GM21528 (cell line): ENCODE data around the gene PTTG2.
"Not testable (repeated sequence)": the region's sequence is repeated elsewhere in the genome, so short reads cannot be mapped to it uniquely, and the experiment has no call there.

Source experiments
- ATAC-seq: cut with Tn5 transposase; IDR thresholded peaks from one replicate; pipeline ENCODE4 v1.9.1; 2021; ENCODE audit warnings: mild to moderate bottlenecking, moderate library complexity; ENCODE audit not compliant: unreplicated experiment, low FRiP score

Gene PTTG2

GRCh38 chr4:37960098-37960497 is at the start of gene PTTG2:
PTTG2 (plus strand) TSS chr4:37960398; CDS start chr4:37960435, 37 bp downstream.
- ATAC-seq: no peak

- ATAC-seq: no peak
Observed at GRCh38 chr4:37914539-37914938, 45.7 kb upstream of the PTTG2 start.

DNA sequence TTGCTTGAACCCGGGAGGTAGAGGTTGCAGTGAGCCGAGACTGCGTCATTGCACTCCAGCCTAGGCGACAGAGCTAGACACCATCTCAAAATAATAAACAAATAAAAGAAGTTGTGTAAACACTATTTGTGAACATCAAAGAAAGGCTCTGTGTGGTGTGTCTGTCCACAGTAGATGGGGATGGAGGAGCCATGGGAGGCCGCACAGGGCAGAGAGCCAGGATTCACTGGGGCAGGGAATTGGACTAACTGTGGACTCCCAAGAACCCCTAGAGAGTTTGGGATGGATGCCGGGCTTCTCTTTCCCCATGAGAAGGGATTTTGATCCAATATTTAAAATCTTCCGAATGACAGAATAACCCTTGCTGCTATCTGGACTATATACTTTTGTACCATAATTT is 42.8 kb upstream of the PTTG2 start:
- ATAC-seq: no peak

DNA sequence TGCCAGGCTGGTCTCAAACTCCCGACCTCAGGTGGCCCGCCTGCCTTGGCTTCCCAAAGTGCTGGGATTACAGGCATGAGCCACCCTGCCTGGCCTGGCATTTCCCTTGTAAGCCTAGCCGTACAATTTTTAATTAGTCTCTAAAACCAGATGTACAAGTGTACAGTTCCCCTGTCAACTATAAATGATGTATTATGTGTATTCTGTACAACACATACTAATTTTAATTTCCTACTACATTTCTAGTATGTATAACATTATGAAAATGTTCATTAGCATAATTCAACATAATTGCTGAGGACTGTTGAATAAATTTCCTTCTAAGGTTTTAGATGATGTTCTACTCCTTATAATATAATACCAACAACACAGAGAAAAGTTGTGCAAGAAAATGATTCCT is 41.5 kb upstream of the PTTG2 start:
- ATAC-seq: no peak

DNA sequence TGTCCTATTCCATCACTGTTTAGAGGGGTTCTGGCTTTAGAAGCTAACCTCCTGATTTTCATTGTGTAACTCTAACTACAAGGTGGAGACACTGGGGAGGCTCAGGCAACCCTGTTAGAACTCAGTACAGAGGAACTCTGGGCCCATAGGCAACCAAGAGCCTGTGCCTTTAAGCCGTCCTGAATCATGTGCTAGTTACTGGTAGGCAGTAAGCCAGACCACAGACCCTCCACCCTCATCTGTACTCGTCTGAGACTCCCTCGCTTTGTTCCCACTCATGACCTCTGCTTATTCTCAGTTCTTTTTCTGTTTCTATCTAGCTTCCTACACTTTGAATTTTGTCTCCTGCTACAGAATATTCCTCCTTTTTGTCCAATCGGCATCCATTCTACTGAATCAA is 37.9 kb upstream of the PTTG2 start:
- no peak for ATAC-seq

DNA sequence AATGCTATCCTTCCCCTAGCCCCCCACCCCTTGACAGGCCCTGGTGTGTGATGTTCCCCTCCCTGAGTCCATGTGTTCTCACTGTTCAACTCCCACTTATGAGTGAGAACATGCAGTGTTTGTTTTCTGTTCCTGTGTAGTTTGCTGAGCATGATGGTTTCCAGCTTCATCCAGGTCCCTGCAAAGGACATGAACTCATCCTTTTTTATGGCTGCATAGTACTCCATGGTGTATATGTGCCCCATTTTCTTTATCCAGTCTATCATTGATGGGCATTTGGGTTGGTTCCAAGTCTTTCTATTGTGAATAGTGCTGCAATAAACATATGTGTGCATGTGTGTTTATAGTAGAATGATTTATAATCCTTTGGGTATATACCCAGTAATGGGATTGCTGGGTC is 37.1 kb upstream of the PTTG2 start:
- not testable (repeated sequence) for ATAC-seq

- ATAC-seq: no peak
Observed at GRCh38 chr4:37924946-37925345, 35.3 kb upstream of the PTTG2 start.

GRCh38 chr4:37927434-37927833 is 32.8 kb upstream of the PTTG2 start:
- no peak for ATAC-seq

DNA sequence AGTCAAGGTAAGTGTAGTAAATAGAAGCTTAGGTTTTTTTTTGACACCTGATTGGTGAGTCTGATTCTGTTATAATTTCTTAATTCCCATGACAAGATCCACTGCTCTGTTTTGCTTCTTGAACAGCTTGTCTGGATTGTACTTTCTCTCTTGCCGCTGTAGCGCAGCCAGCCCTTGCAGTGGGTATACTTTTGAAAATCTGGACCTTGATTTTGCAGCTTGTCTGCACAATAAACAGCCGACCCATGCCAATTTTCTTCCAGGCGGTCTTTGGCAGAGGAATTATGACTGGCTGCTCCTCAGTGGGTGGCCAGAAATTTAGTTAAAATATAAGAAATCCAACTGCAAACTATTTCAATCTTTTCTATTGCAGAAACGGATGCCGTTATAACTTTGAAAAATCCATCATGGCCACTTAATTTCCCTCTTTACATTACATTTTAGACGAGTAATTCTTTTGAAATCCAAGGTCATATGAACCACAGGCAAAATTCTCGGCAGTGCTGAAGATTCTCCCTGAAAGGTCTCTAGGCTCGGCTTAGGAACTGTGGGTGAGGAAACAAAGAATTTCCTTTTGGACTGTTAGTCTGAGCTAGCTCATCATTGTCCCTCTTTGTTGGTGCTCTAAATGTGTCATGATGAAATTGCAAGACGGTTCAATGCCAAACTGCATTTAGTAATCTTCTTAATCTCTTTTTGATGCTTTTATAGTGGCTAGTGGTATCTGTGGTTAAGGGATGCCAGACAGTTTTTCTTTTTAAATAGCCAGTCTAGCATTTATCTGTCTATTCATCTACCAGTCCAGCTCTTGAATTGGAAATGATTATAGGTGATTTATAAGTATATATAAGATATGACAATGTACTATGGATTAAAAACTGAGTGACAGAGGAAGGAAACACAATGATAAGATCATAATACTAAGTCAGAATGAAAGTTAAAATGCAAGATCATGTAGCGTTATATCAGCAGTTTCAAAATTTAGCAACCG is 31.5 kb upstream of the PTTG2 start:
- ATAC-seq: no peak

- ATAC-seq: no peak
Observed at GRCh38 chr4:37934096-37934495, 26.1 kb upstream of the PTTG2 start.

DNA sequence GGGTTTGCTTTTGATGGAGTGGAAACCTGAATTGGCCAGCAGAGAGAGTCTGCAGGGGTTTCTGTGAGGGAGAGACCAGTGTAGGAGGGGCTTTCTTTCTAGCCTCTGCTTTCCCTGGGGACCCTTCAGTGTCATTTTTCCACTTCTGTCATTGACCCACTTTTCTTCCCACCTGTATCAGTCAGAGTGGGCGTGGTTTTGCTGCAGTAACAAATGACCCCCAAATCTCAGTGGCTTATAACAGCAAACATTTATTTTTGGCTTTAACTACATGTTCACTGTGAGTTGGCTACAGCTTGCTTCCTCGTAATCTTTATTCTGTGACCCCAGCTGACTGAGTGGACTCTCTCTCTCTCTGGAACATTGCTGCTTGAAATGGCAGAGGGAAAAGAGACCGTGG is 25.6 kb upstream of the PTTG2 start:
- ATAC-seq: no peak

DNA sequence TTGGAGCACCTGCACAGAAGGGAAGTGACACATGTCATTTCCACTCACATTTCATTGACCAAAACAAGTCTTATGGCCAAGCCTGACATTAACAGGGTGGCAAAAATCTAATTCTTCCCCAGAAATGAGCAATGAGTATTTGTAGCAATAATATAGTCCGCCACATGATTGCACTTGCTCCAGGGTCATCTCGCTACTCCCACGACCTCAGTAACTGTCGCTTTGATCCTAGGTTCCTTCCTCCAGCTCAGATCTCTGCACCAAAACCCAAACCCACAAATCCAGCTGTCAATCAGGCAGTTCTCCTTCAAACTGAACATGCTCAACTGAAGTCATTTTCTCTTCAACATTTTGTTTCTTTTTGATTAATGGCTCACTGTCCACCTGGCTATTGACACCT is 25.2 kb upstream of the PTTG2 start:
- ATAC-seq: no peak

DNA sequence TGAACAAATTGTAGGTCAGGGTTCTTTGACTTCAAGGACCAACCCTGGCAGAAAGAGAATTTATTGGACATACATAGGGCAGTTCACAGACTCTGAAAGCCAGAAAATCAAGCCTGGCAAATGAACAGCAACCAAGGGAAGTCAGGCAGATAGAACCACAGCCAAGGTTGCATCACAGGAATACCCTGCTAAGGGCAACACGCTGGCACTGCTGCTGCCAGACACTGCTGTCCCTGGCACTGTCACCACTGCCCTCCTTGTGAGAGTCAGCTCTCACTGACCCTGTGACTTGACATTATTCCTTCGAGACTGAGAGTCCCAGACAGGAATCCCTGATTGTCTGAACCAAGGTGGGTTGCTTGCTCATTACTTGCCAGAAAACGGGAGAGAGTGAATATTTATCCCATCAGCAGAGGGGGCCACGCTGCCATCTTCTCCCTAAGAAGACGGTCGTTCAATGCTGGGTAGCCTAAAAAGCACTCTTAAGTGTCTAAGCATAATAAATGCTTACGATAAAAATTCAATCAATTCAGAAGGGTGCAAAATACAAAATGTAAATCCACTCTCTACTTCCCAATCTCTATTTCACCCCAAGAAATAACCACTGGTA is 23.2 kb upstream of the PTTG2 start:
- ATAC-seq: no peak

DNA sequence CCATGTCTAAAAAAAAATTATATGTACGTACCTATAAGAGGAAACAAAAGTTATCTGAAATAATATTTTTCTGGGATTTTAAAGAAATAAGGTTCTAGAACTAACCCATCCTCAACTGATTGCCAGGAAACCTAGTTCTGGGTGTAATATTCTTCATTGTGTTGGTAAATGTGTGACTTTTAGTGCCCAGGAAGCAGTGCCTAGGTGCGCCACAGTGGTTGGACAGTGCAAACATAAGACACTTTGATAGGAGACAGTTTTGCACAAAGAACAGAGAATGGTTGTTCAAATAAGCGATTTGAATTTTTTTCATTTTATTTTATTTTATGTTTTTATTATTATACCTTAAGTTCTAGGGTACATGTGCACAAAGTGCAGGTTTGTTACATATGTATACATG is 22.0 kb upstream of the PTTG2 start:
- no peak for ATAC-seq

GRCh38 chr4:37946503-37947179 is 13.6 kb upstream of the PTTG2 start:
- ATAC-seq: no peak

GRCh38 chr4:37948542-37948941 is 11.7 kb upstream of the PTTG2 start:
- ATAC-seq: no peak

GRCh38 chr4:37949636-37950426 is 10.4 kb upstream of the PTTG2 start:
- ATAC-seq: no peak

DNA sequence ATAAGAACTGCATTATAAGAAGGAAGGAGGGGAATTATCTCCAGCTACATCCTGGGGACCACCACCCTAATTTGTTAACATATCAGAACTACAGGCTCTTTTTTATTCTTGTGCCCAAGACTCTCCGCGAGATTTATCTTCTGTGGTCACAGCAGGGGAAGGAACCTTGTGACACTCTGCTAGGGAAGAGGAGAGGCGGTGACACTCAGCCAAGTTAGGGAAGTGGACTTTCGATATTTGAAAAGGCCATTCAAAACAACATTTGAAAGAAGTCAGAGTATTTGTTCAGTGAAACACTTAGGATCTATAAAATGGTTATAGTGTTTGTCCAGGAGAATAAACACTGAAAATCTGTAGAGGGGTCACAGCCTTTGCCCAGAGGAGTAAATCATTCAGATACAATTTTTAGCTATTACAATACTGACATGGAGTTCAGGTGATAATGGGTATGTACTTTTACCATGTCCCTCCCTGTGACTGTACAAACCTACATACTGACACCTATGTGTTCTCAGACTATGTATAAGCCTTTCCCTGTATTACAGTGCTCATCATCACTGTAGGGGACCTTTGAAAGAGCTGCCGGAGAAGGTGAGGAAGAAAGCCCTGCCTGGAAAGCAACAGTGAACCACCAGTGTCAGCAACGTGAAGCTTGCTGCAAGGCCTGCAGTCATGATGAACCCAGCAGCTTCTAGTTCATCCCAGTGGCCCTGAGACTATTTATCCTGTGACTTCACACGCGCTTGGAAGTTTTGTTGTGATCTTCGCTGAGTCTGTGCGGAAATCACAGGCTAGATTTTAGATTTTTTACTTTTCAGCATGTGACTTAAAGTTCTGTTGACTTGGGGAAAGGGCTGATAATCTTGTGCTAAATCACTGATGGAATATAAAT is 8.5 kb upstream of the PTTG2 start:
- ATAC-seq: no peak

- no peak for ATAC-seq
Observed at GRCh38 chr4:37953156-37953555, 7.0 kb upstream of the PTTG2 start.
